GM12878 (cell line): ENCODE measurements around the gene REST.

Experiments used
- BCLAF1 ChIP-seq: fragments of 450-650 bp; IDR thresholded peaks from 2 replicates; pipeline ENCODE4 v1.6.1; 2017; ENCODE audit warnings: antibody characterized with exemption, mild to moderate bottlenecking, moderate library complexity
- BHLHE40 ChIP-seq, 2 experiments: fragments of 450-650 bp in 1 of 2; IDR thresholded peaks; 2 replicates each; pipeline ENCODE4 v1.6.1; 2011 to 2017; ENCODE audit warnings: low read depth in 2 of 2, borderline replicate concordance in 1 of 2, improper control_type of control experiment in 1 of 2, low read length in 1 of 2, mild to moderate bottlenecking in 1 of 2
- CEBPB ChIP-seq, 2 experiments: fragments of 150-350 bp in 1 of 2; IDR thresholded peaks; 2 replicates each; pipeline ENCODE4 v1.6.1; 2012 to 2014; ENCODE audit warnings: low read depth in 2 of 2, low read length in 2 of 2, borderline replicate concordance in 1 of 2, inconsistent platforms in 1 of 2
- EGR1 ChIP-seq, 2 experiments: IDR thresholded peaks; 1 replicate in 1 of 2; 2 replicates in 1 of 2; pipeline ENCODE4 v1.6.1; 2011 to 2012; ENCODE audit warnings: low read depth in 2 of 2, low read length in 2 of 2, borderline replicate concordance in 1 of 2, mild to moderate bottlenecking in 1 of 2, moderate library complexity in 1 of 2
- EP300 ChIP-seq, 2 experiments: fragments of 150-350 bp in 1 of 2; IDR thresholded peaks; 2 replicates each; pipeline ENCODE4 v1.6.1; 2011 to 2012; ENCODE audit warnings: low read depth in 2 of 2, low read length in 2 of 2, borderline replicate concordance in 1 of 2, improper control_type of control experiment in 1 of 2, inconsistent platforms in 1 of 2; ENCODE audit not compliant: control insufficient read depth in 1 of 2
- ESRRA ChIP-seq: IDR thresholded peaks from 2 replicates; pipeline ENCODE4 v1.6.1; 2012; ENCODE audit warnings: mild to moderate bottlenecking, low read length, improper control_type of control experiment
- GATAD2B ChIP-seq: fragments of 450-650 bp; conservative IDR thresholded peaks from 2 replicates; pipeline ENCODE4 v1.6.1; 2017; ENCODE audit warnings: low read depth, mild to moderate bottlenecking, moderate library complexity
- NFYA ChIP-seq: IDR thresholded peaks from 2 replicates; pipeline ENCODE4 v1.6.1; 2011; ENCODE audit warnings: low read depth, mild to moderate bottlenecking, low read length, improper control_type of control experiment, borderline replicate concordance
- RCOR1 ChIP-seq: conservative IDR thresholded peaks from 2 replicates; pipeline ENCODE4 v1.6.1; 2012; ENCODE audit warnings: low read depth, low read length, improper control_type of control experiment
- SREBF1 ChIP-seq: IDR thresholded peaks from 2 replicates; pipeline ENCODE4 v1.6.1; 2012; ENCODE audit warnings: mild to moderate bottlenecking, low read length
- SUPT20H ChIP-seq: IDR thresholded peaks from 2 replicates; pipeline ENCODE4 v1.6.1; 2011; ENCODE audit warnings: low read depth, mild to moderate bottlenecking, low read length, moderate library complexity, borderline replicate concordance; ENCODE audit not compliant: control insufficient read depth
- TCF7 ChIP-seq: IDR thresholded peaks from 2 replicates; pipeline ENCODE4 v1.6.1; 2014; ENCODE audit warnings: antibody characterized with exemption, borderline replicate concordance
- TF ChIP-seq, protein P1 (sequence below), 3 experiments: IDR thresholded peaks in 2 of 3; conservative IDR thresholded peaks in 1 of 3; 2 replicates each; pipeline ENCODE4 v1.5.1; 2011; ENCODE audit warnings: low read depth in 3 of 3, low read length in 3 of 3, mild to moderate bottlenecking in 3 of 3, control low read depth in 2 of 3, moderate library complexity in 2 of 3, inconsistent platforms in 1 of 3, mixed read lengths in 1 of 3; ENCODE audit not compliant: control insufficient read depth in 2 of 3, insufficient read depth in 1 of 3; ENCODE audit errors: extremely low read depth in 1 of 3
- TF ChIP-seq, protein P2 (sequence below): IDR thresholded peaks from 2 replicates; pipeline ENCODE4 v1.6.1; 2011; ENCODE audit warnings: low read depth, low read length, improper control_type of control experiment, borderline replicate concordance

DNA sequence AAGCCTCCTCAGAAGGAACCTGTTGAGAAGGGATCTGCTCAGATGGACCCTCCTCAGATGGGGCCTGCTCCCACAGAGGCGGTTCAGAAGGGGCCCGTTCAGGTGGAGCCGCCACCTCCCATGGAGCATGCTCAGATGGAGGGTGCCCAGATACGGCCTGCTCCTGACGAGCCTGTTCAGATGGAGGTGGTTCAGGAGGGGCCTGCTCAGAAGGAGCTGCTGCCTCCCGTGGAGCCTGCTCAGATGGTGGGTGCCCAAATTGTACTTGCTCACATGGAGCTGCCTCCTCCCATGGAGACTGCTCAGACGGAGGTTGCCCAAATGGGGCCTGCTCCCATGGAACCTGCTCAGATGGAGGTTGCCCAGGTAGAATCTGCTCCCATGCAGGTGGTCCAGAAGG is 22.9 kb downstream of the REST start:
- TF ChIP-seq ESRRA (no peak), EGR1 (IDR thresholded peaks at IDR 0.05; ENCODE audit: borderline replicate concordance in 1 of 2, low read depth in 2 of 2, low read length in 2 of 2) (no peak), CEBPB (IDR thresholded peaks at IDR 0.05; ENCODE audit: borderline replicate concordance in 1 of 2, low read depth in 2 of 2, low read length in 2 of 2) (no peak), BCLAF1 (no peak), TCF7 (no peak), BHLHE40 (IDR thresholded peaks at IDR 0.05; ENCODE audit: borderline replicate concordance in 1 of 2, low read depth in 2 of 2, low read length in 1 of 2) (no peak), RCOR1 (no peak), NFYA (no peak), EP300 (IDR thresholded peaks at IDR 0.05; ENCODE audit: borderline replicate concordance in 1 of 2, control insufficient read depth in 1 of 2, low read depth in 2 of 2, low read length in 2 of 2) (no peak), SUPT20H (no peak), GATAD2B (no peak), SREBF1 (no peak)
- TF ChIP-seq, protein P1, sequence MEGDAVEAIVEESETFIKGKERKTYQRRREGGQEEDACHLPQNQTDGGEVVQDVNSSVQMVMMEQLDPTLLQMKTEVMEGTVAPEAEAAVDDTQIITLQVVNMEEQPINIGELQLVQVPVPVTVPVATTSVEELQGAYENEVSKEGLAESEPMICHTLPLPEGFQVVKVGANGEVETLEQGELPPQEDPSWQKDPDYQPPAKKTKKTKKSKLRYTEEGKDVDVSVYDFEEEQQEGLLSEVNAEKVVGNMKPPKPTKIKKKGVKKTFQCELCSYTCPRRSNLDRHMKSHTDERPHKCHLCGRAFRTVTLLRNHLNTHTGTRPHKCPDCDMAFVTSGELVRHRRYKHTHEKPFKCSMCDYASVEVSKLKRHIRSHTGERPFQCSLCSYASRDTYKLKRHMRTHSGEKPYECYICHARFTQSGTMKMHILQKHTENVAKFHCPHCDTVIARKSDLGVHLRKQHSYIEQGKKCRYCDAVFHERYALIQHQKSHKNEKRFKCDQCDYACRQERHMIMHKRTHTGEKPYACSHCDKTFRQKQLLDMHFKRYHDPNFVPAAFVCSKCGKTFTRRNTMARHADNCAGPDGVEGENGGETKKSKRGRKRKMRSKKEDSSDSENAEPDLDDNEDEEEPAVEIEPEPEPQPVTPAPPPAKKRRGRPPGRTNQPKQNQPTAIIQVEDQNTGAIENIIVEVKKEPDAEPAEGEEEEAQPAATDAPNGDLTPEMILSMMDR (IDR thresholded peaks at IDR 0.05 in 2 of 3, conservative IDR thresholded peaks at IDR 0.05 in 1 of 3; ENCODE audit: control insufficient read depth in 2 of 3, extremely low read depth in 1 of 3, insufficient read depth in 1 of 3, low read depth in 3 of 3, low read length in 3 of 3): no peak
- TF ChIP-seq, protein P2, sequence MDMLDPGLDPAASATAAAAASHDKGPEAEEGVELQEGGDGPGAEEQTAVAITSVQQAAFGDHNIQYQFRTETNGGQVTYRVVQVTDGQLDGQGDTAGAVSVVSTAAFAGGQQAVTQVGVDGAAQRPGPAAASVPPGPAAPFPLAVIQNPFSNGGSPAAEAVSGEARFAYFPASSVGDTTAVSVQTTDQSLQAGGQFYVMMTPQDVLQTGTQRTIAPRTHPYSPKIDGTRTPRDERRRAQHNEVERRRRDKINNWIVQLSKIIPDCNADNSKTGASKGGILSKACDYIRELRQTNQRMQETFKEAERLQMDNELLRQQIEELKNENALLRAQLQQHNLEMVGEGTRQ: no peak
